GM23338 (cell line): ENCODE measurements around the gene ZNF664. TPM values are rescaled to one million over a fixed set of nuclear protein-coding genes. Genes with fewer than 3 reads are reported as not detected.

Experiments used
- ATAC-seq: fragments of 200-7000 bp; cut with Tn5 transposase; 3 replicates; pipeline ENCODE4 v1.9.1; 2020
- DNase-seq: peaks from one replicate; pipeline ENCODE4 v3.0.0-alpha.2; 2015; ENCODE audit warnings: low spot score
- H2AFZ ChIP-seq: fragments of 200-600 bp; sonication (generic); 2 replicates; pipeline ENCODE4 v1.8.0; 2016; ENCODE audit warnings: antibody characterized with exemption, mild to moderate bottlenecking, moderate library complexity
- H3F3A ChIP-seq: fragments of 200-600 bp; sonication (generic); replicated peaks from 2 replicates; pipeline ENCODE4 v1.8.0; 2017; ENCODE audit warnings: antibody characterized with exemption, mixed run types, low read depth
- H3K27ac ChIP-seq: fragments of 200-600 bp; sonication (generic); 2 replicates; pipeline ENCODE4 v1.6.1; 2016; ENCODE audit warnings: low read depth
- H3K27me3 ChIP-seq: fragments of 200-600 bp; sonication (generic); 2 replicates; pipeline ENCODE4 v1.8.0; 2016; ENCODE audit warnings: mild to moderate bottlenecking, mixed run types, moderate library complexity; ENCODE audit not compliant: insufficient read depth
- H3K36me3 ChIP-seq: fragments of 200-600 bp; sonication (generic); 2 replicates; pipeline ENCODE4 v1.8.0; 2016; ENCODE audit warnings: mild to moderate bottlenecking; ENCODE audit not compliant: insufficient read depth
- H3K4me1 ChIP-seq: fragments of 200-600 bp; sonication (generic); 2 replicates; pipeline ENCODE4 v1.8.0; 2016; ENCODE audit warnings: mild to moderate bottlenecking, moderate library complexity; ENCODE audit not compliant: insufficient read depth
- H3K4me2 ChIP-seq: fragments of 200-600 bp; sonication (generic); 2 replicates; pipeline ENCODE4 v1.7.1; 2017; ENCODE audit warnings: mixed run types
- H3K4me3 ChIP-seq: fragments of 200-600 bp; sonication (generic); 2 replicates; pipeline ENCODE4 v1.6.1; 2016; ENCODE audit warnings: mixed run types
- H3K79me2 ChIP-seq: fragments of 200-600 bp; sonication (generic); replicated peaks from 2 replicates; pipeline ENCODE4 v1.8.0; 2017; ENCODE audit warnings: mild to moderate bottlenecking; ENCODE audit not compliant: insufficient read depth
- H3K9me2 ChIP-seq: fragments of 200-600 bp; sonication (generic); 2 replicates; pipeline ENCODE4 v1.8.0; 2017; ENCODE audit not compliant: insufficient read depth
- H4K20me1 ChIP-seq: fragments of 200-600 bp; sonication (generic); replicated peaks from 2 replicates; pipeline ENCODE4 v1.8.0; 2017; ENCODE audit warnings: mild to moderate bottlenecking; ENCODE audit not compliant: insufficient read depth
- H3K27ac Mint-ChIP-seq: 2 replicates; pipeline ENCODE4 v1.8.0; 2020; ENCODE audit warnings: inconsistent platforms, mild to moderate bottlenecking, moderate library complexity, mixed read lengths
- H3K27me3 Mint-ChIP-seq: 3 replicates; pipeline ENCODE4 v1.8.0; 2022; ENCODE audit warnings: low read depth, mild to moderate bottlenecking, moderate library complexity, mixed read lengths, inconsistent platforms; ENCODE audit not compliant: insufficient read depth, poor library complexity
- H3K36me3 Mint-ChIP-seq: 3 replicates; pipeline ENCODE4 v1.8.0; 2021; ENCODE audit warnings: low read depth, mild to moderate bottlenecking, inconsistent platforms, moderate library complexity, mixed read lengths
- H3K4me1 Mint-ChIP-seq: 3 replicates; pipeline ENCODE4 v1.8.0; 2020; ENCODE audit warnings: mild to moderate bottlenecking, inconsistent platforms, mixed read lengths
- H3K4me3 Mint-ChIP-seq: 3 replicates; pipeline ENCODE4 v1.8.0; 2021; ENCODE audit warnings: moderate library complexity, mild to moderate bottlenecking, inconsistent platforms, mixed read lengths
- H3K9me3 Mint-ChIP-seq: 3 replicates; pipeline ENCODE4 v1.8.0; 2020; ENCODE audit warnings: moderate library complexity, mild to moderate bottlenecking, inconsistent platforms, mixed read lengths
- CREB1 ChIP-seq: fragments of 250-450 bp; sonication (Bioruptor Pico); IDR thresholded peaks from 2 replicates; pipeline ENCODE4 v1.5.0; 2020; ENCODE audit warnings: low read depth, mild to moderate bottlenecking, moderate library complexity
- CTCF ChIP-seq, 2 experiments: fragments of 200-600 bp in 1 of 2; sonication (generic) in 1 of 2; conservative IDR thresholded peaks; 2 replicates each; pipeline versions ENCODE4 v1.5.1 to v1.6.1; 2016 to 2017; ENCODE audit warnings: antibody characterized with exemption in 2 of 2, low read depth in 2 of 2, mild to moderate bottlenecking in 2 of 2, moderate library complexity in 1 of 2
- ETS1 ChIP-seq: IDR thresholded peaks from 2 replicates; pipeline ENCODE4 v1.6.1; 2016; ENCODE audit warnings: antibody characterized with exemption
- EZH2 ChIP-seq: fragments of 200-600 bp; sonication (generic); IDR thresholded peaks from one replicate; pipeline ENCODE4 v1.8.0; 2017; ENCODE audit warnings: antibody characterized with exemption, mild to moderate bottlenecking, low read depth; ENCODE audit not compliant: unreplicated experiment
- EZH2phosphoT487 ChIP-seq: fragments of 200-600 bp; sonication (generic); IDR thresholded peaks from one replicate; pipeline ENCODE4 v1.8.1; 2018; ENCODE audit warnings: antibody characterized with exemption; ENCODE audit not compliant: unreplicated experiment
- JUNB ChIP-seq: IDR thresholded peaks from one replicate; pipeline ENCODE4 v1.6.1; 2016; ENCODE audit warnings: antibody characterized with exemption; ENCODE audit not compliant: unreplicated experiment
- NANOG ChIP-seq: IDR thresholded peaks from 2 replicates; pipeline ENCODE4 v1.6.1; 2016; ENCODE audit warnings: antibody characterized with exemption, borderline replicate concordance
- REST ChIP-seq: IDR thresholded peaks from one replicate; pipeline ENCODE4 v1.6.1; 2018; ENCODE audit warnings: antibody characterized with exemption; ENCODE audit not compliant: unreplicated experiment
- STAT1 ChIP-seq: IDR thresholded peaks from one replicate; pipeline ENCODE4 v1.6.1; 2016; ENCODE audit warnings: antibody characterized with exemption; ENCODE audit not compliant: unreplicated experiment
- ZNF114 ChIP-seq: fragments of 250-450 bp; sonication (Bioruptor Pico); IDR thresholded peaks from 2 replicates; pipeline ENCODE4 v1.5.0; 2020; ENCODE audit warnings: mild to moderate bottlenecking, moderate library complexity
- polyA plus RNA-seq: library from polyadenylated mRNA; unstranded; fragments of >200 nt; fragmentation: Nextera tagmentation; extraction: Ambion mirVana; gene quantifications from 2 replicates; pipeline ENCODE4 v1.2.1, GENCODE V29; 2016
- total RNA-seq: library from RNA; depleted of rRNA; stranded (reverse); fragments of >200 nt; shearing (Covaris generic); gene quantifications from 2 replicates; pipeline ENCODE4 v1.2.3, GENCODE V29; 2014

Gene ZNF664
- total and polyA plus RNA-seq, 2 experiments from 2014 or later: 8.1 to 35.2 TPM

- Histone ChIP-seq H3K36me3 (no peaks in the 10 kb centered on the region), H2AFZ (no peak overlapping the region), H3K27me3 (no peaks in the 10 kb centered on the region), H3K9me2 (no peaks in the 10 kb centered on the region), H3K4me2 (no peak overlapping the region), H3F3A (no peaks in the 10 kb centered on the region), H4K20me1 (peaks cover 11% of the 10 kb centered on the region), H3K4me3 (no peak overlapping the region), H3K79me2 (0 out of 2 replicates have a peak, but pooled peaks cover 4% of the 10 kb centered on the region), H3K27ac (no peak overlapping the region), H3K4me1 (peaks cover 5% of the 10 kb centered on the region; the same call in 1 of the 2 replicates)
- H3K27ac Mint-ChIP-seq: no peak overlapping the region
- peaks cover 11% of the 10 kb centered on the region; the same call in 2 of the 3 replicates for H3K36me3 Mint-ChIP-seq
- no peak for ATAC-seq
- peaks cover 20% of the 10 kb centered on the region for H3K4me1 Mint-ChIP-seq
- no peaks in the 10 kb centered on the region for H3K27me3 Mint-ChIP-seq
- no peak overlapping the region for H3K4me3 Mint-ChIP-seq
- no peak for DNase-seq
- H3K9me3 Mint-ChIP-seq: no peaks in the 10 kb centered on the region
- no peak for TF ChIP-seq NANOG
Observed at GRCh38 chr12:123991372-123991951, 18.4 kb downstream of the ZNF664 start.

- Histone ChIP-seq H3K79me2 (no peaks in the 10 kb centered on the region), H4K20me1 (peaks cover 11% of the 10 kb centered on the region), H3K36me3 (no peaks in the 10 kb centered on the region), H3F3A (no peaks in the 10 kb centered on the region), H3K4me1 (peaks cover 9% of the 10 kb centered on the region), H2AFZ (no peak overlapping the region), H3K27me3 (no peaks in the 10 kb centered on the region), H3K4me3 (no peak overlapping the region), H3K27ac (no peak overlapping the region), H3K9me2 (no peaks in the 10 kb centered on the region), H3K4me2 (no peak overlapping the region)
- Mint-ChIP-seq H3K27me3 (no peaks in the 10 kb centered on the region), H3K36me3 (peaks cover 11% of the 10 kb centered on the region; the same call in 2 of the 3 replicates), H3K9me3 (no peaks in the 10 kb centered on the region), H3K27ac (no peak overlapping the region), H3K4me1 (peaks cover 23% of the 10 kb centered on the region), H3K4me3 (no peak overlapping the region)
- ATAC-seq: no peak
- no peak for DNase-seq
- TF ChIP-seq EZH2: no peak
- no peak for TF ChIP-seq STAT1
- no peak for TF ChIP-seq REST
- TF ChIP-seq CREB1 (CRISPR knock-in tag): no peak
- no peak for TF ChIP-seq ZNF114 (CRISPR knock-in tag)
- TF ChIP-seq EZH2phosphoT487: no peak
- no peak for TF ChIP-seq NANOG
- TF ChIP-seq JUNB: no peak
- TF ChIP-seq CTCF (conservative IDR thresholded peaks at IDR 0.05; ENCODE audit: low read depth in 2 of 2): no peak
- TF ChIP-seq ETS1: no peak
Observed at GRCh38 chr12:123992118-123992825, 19.3 kb downstream of the ZNF664 start.
